HG03135 (cell line): ENCODE data around the gene RPP40.

Experiments
- ATAC-seq: cut with Tn5 transposase; IDR thresholded peaks from one replicate; pipeline ENCODE4 v1.9.1; 2021; ENCODE audit warnings: mild to moderate bottlenecking, moderate library complexity; ENCODE audit not compliant: unreplicated experiment

The RPP40 gene

DNA sequence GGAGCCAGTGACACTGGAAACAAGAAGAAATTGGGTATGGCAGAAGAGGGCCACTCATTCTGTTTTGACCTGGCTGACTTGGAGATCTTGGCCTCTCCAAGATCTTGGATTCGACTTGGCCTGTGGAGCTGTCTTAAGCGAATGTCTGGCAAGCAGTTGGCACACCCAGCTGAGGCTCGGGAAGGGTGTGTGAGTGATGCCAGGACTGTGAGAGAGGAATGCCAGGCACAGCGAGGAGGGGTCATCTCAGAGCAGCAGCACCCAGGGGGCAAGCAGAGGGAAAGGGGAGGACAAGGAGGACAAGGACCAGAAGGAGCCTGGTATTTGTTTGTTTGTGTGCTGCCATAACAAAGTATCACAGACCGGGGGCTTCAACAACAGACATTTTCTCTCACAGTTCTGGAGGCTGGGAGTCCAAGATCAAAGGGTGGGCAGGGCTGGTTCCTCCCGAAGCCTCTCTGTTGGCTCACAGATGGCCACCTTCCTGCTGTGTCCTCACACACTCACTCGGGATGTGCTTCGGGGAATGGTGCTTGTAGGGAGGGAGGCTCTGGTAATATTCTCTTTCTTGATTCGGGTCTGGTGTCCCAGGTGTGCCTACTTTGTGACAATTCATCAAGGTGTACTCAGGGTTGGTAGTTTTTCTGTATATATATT, 33.0 kb downstream of the RPP40 start:
- ATAC-seq, result no peak

DNA sequence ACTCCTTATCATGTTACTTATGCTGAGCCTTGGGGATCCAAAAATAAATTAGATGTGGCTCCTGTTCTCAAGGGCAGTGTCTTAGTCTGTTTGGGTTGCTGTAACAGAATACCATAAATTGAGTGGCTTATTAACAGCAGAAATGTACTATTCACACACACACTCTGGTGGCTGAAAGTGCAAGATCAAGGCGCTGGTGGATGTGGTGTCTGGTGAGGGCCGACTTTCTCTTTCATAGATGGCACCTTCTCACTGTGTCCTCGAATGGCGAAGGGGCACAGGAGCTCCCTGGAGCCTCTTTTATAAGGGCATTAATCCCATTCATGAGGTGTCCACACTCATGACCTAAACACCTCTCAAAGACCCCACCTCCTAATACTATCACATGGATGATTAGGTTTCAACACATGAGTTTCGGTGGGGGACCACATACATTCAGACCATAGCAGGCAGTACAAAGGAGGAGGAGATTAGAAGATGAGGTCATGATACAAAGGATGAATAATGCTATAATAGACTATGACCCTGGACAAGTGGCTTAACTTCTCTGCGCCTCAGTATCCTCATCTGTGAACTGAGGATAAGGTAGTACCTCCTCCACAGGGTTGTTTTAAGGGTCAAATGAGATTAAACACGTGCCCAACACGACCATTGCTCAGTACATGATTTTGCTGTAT, 34.1 kb downstream of the RPP40 start:
- ATAC-seq, result no peak

DNA sequence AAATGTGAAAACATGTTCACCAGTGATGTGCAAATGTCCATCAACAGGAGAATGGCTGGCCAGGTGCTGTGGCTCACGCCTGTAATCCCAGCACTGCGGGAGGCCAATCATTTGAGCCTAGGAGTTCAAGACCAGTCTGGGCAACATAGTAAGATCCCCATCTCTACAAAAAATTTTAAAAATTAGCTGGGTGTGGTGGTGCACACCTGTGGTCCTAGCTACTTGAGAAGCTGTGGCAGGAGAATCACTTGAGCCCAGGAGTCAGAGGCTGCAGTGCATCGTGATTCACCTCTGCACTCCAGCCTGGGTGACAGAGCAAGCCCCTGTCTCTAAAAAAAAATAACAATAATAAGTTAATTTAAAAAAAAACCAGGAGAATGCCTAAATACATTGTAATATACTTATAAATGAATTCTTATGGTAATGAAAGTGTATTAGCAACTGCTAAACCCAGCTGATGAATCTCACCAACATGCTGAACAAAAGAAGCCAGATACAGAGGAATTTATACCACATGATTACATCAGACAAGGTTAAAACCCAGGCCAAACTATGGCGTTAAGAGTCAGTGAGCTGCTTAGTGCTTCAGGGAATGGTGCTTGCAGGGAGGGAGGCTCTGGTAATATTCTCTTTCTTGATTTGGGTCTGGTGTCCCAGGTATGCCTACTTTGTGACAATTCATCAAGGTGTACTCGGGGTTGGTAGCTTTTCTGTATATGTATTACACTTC, 36.4 kb downstream of the RPP40 start:
- no peak for ATAC-seq

DNA sequence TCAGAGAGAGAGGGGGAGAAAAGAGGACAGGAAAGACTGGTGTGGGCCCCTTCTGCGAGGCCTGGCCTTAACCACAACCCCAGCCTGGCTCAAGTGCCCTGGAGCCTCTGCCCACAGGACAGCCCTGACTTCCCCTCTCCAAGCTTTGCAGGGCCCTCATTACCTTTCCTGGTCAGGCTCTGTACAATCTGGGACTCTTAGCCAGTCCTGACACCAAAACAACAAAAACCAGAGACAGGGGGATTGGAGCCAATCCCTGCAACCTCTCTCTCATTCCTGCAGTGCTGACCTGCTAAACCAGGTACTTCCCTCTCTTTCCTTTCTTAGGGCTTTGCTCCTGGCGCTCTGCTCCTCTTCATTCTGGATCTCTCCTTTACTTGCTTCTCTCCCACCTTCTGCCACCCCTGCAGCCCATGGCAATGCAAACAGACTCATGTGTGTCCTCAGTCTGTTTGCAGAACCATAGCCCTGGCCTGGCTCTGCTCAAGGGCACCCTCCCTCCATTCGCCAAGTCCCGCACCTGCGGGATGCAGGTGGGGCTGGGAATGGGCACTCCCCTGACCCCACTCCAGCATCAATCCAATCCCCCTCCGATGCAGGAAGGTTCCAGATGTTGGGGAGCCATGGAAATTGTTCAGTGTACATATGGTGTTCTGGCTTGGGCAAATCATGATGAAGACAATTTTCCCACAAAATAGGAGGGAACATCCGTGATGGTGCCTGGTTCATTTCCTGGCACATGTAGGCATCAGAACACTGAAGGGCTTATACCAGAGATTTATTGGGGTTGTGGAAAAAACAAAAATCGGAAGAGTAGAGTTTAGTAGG, 38.1 kb downstream of the RPP40 start:
- ATAC-seq, result no peak

DNA sequence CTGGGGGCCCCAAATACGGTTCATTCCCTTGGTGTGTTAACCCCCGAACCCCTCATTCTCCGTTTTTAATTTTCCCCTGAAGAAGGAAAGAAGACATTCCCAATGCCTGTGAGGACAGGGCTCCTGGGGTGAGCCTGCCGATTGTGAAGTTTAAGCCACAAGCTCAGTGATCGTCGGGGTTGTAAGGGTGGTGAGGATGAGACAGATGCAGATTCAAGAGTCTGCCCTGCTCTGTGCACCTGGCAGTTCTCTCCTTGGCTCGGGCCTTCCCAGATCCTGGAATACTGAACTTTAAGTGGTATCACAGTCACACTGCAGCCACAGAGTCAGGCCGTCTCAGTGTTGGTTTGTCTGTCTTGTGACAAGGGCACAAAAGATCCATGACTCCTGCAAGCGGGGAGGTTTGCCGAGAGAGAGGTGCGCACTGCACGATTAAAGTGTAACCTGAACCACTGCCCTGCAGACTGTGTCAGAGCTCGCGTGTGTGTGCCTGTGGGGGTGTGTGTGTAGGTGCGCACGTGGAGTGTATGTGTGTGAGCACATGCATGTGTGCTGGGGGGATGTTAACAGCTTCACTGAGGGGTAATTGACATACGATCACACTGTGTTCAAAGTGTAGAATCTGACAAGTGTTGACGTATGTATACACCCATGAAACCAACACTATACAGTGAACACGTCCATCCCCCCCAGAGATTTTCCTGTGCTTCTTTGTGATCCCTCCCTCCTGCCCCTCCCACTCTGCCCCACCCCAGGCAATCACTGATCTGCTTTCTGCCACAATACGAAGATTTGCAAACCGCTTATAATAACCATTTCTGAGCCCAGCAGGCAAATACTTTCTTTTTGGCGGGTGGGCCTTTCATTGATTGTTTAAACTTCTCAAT, 38.9 kb downstream of the RPP40 start:
- no peak for ATAC-seq

DNA sequence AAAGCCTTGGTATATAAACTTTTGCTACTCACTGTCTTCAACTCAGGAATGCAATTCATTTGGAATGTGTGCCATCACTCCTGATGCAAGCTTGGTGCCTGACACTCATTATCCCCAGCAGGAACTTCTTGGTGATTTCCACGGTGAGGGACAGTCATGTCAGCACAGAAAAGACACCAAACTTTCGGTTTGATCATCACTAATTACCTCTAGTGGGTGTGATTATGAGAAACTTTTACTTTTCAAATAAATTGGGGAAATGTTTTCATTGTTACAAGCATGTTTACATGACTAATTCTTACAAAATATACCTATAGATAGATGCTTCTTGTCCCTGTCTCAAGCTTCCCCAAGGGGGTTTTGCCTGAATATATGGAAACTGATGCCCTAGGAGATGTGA, 40.9 kb downstream of the RPP40 start:
- ATAC-seq, result no peak

DNA sequence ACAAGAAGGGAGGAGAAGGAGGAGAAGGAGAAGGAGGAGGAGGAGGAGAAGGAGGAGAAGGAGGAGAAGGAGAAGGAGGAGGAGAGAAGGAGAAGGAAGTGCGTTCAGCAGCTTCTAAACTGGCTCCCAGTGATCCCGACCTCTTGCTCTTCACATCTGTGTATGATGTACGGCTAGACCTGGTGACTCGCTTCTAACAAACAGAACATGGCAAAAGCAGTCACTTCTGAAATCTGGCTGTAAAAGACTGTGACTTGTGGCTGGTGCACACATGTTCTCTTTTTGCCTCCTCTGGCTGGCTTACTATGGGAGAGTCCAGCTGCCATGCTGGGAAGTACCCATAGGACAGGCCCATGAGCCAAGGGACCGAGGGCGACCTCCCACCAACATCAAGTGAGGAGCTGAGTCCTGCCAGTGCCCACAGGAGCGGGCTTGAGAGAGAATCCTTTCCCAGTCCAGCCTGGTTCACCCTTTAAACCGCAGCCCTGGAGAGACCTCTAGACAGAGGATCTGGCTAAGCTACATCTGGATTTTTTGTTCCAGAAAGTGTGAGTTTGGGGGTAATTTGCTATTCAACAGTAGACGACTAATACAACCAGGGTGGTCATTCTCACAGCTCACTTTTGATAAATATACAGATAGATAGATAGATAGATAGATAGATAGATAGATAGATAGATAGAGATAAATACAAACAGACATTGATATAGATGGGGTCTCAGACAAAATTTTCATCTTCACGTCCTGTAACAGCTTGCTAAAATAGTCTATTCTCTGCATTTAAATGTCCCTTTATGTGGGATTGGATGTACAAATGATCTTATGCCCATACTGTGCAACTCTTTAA, 42.3 kb downstream of the RPP40 start:
- no peak for ATAC-seq

DNA sequence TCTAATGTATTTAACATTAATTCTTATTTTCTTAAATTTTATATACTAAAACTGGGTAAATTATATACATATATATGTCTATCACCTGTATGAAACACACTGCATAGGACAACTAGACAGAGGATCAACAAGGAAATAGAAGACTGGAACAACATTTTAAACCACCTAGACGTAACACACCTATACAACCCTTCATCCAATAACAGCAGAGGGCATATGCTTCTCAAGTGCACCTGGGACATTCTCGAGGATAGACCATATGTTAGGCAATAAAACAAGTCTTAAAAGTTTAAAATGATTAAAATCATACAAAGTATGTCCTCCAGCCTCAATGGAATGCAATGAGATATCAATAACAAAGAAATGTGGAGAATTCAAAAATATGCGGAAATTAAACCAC, 45.2 kb downstream of the RPP40 start:
- no peak for ATAC-seq

DNA sequence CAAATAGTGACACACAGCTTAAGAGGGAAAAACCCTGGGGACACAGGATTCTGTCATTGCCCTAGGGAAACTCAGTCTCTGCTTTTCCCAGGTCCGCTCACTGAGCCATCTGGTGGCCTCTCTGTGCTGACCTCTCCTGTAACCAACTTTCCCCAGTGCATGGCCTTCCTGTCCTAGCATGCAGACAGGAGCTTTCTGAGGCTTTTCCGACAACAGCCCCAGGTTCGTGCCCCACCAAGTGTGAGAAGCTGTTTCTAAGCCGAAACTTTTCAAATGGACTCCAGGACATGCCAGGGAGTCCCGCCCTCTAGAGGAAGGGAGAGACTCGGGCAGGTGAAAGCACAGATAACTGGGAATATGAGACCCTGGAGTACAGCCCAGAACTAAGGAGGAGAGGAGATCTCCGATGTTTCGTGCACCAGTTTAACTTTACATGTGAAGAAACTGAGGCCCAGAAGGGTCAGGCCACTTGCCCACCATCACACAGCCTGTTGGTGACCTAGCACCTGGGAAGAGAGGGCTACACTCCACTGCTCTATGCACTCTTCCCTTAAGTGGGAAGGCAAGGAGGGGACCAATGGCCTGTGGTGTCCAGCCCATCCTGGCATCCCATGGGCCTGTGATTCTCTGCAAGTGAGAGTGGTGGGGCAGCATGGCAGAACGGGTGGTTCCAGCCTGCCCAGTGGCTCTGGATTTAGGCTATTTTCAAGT, 46.2 kb downstream of the RPP40 start:
- no peak for ATAC-seq

DNA sequence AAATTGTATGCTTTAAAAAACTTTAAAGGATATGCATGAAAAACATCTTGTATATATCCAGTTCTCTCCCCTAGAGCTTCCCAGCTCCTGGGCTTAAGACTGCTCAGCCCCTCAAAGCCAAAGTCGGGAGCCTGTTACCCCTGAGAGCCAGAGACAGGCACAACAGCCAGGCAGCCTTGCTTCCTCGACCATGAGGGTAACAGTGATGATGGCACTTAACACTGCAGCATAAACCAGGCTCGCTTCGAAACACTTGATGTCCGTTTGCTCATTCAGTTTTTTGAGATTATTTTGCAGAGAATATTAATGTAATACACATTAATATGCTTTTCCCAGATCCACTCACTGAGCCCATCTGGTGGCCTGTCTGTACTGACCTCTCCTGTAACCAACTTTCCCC, 47.2 kb downstream of the RPP40 start:
- ATAC-seq, result no peak

DNA sequence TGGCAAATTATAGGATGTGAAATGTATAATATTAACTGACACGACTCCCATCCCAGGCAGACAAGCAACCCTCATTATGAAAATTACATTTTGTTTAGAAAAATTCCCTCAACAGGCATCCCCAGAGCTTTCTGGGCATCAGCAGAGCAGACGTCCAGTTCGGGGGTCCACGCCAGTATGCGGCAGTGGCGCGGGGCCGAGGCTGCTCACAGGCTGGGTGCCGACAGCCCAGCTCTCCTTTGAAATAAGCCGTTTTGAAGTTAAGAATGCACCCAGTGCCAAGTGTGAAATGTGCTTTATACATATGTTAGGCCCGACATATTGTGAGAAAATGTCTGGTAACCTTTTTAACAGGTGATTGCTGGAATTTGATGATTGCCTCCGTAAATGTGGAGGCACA, 50.4 kb downstream of the RPP40 start:
- ATAC-seq, result no peak

DNA sequence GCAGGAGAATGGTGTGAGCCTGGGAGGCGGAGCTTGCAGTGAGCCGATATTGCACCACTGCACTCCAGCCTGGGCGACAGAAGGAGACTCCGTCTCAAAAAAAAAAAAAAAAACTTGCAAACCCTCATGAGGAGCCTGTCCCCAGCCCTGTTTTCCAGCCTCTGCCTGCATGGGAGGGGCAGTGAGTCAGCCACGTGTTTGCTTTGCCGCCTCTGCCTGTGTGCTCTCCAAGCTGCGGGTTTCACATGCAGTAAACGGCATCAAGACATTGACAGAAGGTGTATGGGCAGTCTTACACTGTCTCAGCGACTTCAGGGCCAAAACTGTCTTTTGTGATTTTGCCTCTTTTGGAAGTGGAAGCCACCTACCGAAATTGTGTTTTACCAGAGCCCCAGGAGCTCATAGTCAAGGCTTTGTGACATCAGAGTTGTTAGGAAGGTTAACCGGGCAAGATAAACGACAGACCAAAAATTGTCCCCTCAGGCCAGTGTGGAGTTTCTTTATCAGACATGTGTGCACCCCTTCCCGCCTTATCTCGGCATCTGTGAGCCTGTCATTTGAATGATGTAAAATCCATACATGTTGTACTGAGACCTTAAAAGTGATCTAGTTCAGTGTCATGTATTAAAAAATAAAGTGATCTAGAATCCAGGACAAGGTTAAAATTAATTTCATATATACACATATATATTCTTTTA, 52.9 kb downstream of the RPP40 start:
- no peak for ATAC-seq

DNA sequence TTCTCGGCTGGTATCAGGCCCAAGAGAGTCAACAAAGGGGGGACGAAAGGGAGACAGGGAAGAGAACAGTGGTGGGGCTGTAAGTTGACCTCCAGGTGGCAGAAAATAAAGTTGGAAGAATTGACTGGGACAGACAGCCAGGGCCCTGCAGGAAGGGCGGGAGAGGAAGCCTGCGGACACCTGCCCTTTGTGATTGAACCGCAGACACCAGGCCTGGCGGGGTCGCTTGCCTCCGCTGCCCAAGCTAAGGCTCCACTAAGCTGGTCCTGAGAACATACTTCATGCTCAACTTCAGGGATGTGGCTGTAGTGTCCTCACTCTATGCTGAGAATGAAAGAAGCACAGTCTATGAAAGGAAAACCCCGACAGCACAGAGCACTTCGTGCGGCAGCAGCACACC, 53.8 kb downstream of the RPP40 start:
- no peak for ATAC-seq

DNA sequence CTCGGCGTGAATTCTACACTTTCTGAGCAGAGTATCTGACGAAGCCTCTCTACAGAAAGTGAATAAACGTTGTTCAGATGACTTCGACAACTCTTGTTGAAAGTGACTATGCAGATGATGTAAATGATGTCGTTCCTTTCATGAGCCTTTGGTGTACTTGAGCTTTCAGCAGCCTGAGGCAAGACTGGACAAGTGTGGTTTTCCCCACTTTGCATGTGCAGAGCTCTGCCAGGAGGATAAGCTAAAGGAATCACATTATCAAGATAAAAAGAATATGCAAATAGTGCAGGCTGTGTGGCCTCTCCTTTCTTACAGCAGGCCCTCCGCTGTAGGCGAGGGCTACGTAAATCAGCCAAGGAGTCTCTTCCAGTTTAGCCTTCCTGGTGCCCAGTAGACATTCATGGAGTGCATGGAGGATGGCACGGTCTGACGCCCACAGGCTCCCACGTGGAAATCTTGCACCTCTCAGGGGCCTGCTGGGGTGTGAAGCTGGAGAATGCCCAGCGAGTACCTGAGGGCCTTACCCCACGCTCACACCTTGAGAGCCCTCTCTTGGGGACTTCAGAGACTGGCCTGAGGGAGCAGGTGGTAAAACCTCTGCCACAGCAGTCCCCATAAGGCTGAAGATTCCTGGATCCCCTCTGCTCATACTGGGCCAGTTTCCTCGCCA, 54.9 kb downstream of the RPP40 start:
- ATAC-seq, result no peak

DNA sequence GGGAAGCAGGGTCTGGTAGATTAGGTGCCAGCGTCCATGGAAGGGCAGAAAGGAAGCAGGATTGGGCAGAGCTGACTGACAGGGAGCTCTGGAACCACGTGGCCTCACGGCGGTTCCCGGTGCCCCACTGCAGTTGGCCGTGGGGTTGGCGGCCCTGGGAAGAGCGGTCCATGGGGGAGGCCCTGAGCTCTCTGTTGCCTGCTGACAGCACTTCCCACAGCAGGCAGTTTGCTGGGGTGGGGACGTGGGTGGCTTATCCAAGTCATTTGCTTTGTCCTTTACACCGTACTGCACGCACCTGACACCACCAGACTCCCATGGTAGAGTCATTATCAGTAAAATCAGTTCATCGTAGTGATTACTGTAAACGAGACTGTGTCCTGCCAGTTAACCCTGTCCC, 56.1 kb downstream of the RPP40 start:
- ATAC-seq, result no peak

DNA sequence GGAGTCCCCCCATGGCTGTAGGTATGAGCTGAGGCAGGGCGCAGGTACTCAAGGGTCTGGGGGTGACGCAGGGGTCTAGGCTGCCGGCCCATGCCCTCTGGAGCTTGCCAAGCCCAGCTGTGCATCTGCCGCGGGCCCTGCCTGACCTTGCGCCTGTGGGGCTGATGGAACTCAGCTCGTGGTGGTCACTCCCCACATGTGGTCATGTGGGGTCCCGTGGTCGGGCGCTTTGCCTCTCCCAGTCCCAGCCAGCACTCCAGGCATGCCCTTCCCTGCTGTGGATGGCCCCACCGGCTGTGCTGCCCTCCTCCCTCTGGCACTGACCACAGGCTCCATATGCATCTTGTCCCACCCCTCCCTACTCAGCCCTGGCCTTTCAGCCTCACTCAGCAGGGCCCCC, 57.3 kb downstream of the RPP40 start:
- no peak for ATAC-seq
